ENCODE data around the gene GALR3. TPM values are rescaled to one million over a fixed set of nuclear protein-coding genes. Genes with fewer than 3 reads are reported as not detected.
A peak's percentile ranks its signal among the peaks of the same experiment; 100 is the strongest.

Gene GALR3
- total RNA-seq, 1 donor = under 0.01 TPM

GRCh38 chr22:37818409-37819104 is 4.6 kb upstream of the GALR3 start:
- DNase-seq (ENCODE audit: low read depth in 2 of 3, low spot score in 2 of 3) = peak in 2 of 3 donors; percentile 72 to 75

DNA sequence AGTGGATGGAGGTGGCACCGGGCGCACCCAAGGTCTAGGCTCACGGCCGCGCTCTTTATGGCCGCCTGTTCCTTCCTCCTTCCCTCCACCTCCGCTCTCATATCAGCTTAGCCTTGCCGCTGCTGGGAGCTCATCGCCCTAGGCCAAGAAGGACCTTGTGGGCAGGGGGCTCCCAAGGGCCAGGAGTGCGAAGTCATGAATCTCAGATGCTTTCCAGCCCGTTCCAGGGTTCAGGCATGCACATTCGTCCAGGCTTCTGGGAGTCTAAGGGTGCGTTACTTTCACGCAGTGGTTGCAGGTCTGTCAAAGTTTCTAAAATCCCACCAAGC is 4.1 kb upstream of the GALR3 start:
- no peak for DNase-seq (ENCODE audit: low read depth in 2 of 3, low spot score in 2 of 3)

- DNase-seq (ENCODE audit: low read depth in 2 of 3, low spot score in 2 of 3) = no peak
Observed at GRCh38 chr22:37820350-37820749, 2.8 kb upstream of the GALR3 start.

- no peak for DNase-seq (ENCODE audit: low read depth in 2 of 3, low spot score in 2 of 3)
Observed at GRCh38 chr22:37822079-37822833, 926 bp upstream of the GALR3 start.

GRCh38 chr22:37824674-37825641 is 1.8 kb downstream of the GALR3 start:
- DNase-seq (ENCODE audit: low read depth in 2 of 3, low spot score in 2 of 3) = peak in 2 of 3 donors; percentile 50 to 51

DNA sequence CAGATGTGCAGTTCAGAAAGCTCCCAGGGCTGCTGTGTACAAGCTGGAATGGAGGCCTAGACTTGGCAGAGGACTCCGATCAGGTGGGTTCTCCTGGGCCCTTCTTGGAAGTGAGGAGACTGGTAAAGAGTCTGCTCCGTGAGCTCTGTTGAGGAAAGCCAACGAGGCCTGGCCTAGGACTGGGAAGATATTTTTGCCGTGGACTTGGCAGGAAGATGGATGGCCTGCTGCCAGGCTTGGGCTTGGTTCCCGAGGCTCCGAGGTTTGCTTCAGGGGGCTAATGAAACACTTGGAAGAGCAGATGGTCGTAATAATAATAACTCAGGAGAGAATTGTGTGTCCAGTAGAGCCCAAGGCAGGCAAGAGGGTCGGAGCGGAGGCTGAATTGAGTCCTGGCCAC is 3.9 kb downstream of the GALR3 start:
- no peak for DNase-seq (ENCODE audit: low read depth in 2 of 3, low spot score in 2 of 3)

GRCh38 chr22:37830093-37830842 is 7.1 kb downstream of the GALR3 start:
- DNase-seq (ENCODE audit: low read depth in 2 of 3, low spot score in 2 of 3) = no peak

GRCh38 chr22:37831472-37831871 is 8.3 kb downstream of the GALR3 start:
- DNase-seq (ENCODE audit: low read depth in 2 of 3, low spot score in 2 of 3) = no peak

DNA sequence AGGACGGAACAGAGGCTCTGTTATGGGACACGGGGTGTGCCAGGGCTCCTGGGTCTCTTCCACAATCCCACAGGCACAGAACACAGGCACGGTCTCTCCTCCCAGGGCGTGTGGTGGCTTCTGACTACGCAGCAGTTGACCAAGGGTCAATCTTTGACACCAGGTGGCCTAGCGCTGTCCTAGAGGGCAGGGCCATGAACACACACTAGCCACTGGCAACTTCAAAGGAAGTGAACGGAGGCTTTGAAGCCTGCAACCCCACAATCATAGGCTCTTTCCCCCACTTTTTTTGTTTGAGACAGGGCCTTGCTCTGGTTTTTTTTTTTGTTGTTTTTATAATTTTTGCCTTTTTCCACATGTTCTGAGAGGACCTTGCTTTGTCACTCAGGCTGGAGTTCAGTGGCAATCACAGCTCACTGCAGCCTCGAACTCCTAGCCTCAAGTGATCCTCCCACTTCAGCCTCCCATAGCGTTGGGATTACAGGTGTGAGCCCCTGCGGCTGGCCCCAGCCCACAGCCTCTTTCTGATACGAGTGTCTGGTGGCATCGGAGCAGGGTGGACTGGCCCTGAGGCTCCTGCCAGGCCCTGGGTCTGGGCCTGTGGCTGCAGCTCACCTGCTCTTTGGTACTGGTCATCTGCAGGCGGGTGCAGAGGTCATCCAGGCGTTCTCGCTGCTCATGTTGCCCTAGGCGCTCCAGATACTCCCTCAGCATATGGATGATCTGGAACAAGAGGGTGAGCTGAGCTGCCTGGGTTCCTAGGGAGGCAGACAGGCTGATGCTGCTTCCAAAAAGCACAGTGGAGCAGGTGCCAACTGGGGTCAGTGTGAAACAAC is 9.1 kb downstream of the GALR3 start:
- no peak for DNase-seq (ENCODE audit: low read depth in 2 of 3, low spot score in 2 of 3)

DNA sequence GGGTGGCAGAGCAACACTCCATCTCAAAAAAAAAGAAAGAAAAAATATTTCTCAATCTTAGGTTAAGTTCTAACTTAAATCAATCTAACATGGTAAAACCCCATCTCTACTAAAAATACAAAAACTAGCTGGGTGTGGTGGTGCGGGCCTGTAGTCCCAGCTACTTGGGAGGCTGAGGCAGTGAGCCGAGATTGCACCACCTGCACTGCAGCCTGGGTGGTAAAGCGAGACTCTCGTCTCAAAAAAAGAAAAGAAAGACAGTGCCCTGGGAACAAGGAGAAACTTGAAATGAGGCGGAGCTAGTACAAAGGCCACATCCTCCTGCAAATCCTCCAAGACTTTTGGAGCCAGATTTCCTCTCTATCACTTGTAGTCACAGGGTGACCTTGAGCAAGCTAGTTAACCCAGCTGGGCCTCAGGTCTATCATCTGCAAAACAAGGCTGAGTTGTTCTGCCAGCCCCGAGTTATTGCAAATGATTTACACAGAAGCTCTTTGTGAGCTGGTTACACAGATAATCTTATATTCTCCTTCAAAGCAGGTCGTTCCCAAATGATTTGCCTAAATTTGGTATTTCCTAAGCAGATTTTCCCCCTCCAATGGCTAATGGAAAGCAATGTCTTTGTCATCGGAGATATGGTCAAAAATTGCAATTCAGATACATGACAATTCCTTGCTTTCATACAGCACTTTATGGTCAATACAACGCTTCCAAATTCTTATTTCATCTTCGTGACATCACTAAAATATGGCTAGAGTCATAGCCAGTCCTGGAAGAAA is 19.0 kb downstream of the GALR3 start:
- DNase-seq (ENCODE audit: low read depth in 2 of 3, low spot score in 2 of 3) = no peak

DNA sequence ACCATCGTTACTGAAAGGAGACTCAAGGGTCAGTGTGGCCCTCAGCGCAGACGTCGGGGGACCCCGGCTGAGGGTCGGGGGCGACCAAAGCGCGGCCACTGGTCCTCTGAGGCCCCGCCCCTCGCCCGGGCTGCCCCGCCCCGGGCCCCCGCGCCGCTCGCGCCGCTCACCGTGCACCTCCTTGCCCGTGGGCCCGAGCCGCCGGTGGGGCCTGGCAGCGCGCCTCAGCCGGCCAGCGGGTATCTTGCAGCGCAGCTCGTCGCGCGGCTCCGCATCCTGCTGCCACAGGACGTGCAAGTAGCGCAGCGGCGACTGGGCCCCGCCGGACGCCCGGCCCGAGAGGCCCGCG is 20.5 kb downstream of the GALR3 start:
- peak in 1 of 3 donors; percentile 62 for DNase-seq (ENCODE audit: low read depth in 2 of 3, low spot score in 2 of 3)

GRCh38 chr22:37844904-37845329 is 21.7 kb downstream of the GALR3 start:
- no peak for DNase-seq (ENCODE audit: low read depth in 2 of 3, low spot score in 2 of 3)

DNA sequence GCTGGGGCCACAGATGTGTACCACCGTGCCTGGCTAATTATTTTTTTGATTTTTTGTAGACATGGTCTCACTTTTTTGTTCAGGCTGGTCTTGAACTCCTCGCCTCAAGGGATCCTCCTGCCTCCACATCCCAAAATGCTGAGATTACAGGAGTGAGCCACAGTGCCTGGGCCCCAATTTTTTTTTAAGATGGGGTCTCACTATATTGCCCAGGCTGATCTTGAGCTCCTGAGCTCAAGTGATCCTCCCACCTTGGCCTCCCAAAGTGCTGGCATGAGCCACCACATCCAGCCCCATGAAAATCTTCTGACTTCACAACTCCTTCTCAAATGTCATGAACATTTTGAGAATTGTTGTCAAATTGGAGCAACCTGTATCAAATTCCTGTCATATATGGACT is 23.3 kb downstream of the GALR3 start:
- DNase-seq (ENCODE audit: low read depth in 2 of 3, low spot score in 2 of 3) = no peak

GRCh38 chr22:37848587-37849088 is 25.5 kb downstream of the GALR3 start:
- peak in 2 of 3 donors; percentile 34 to 60 for DNase-seq (ENCODE audit: low read depth in 2 of 3, low spot score in 2 of 3)

DNA sequence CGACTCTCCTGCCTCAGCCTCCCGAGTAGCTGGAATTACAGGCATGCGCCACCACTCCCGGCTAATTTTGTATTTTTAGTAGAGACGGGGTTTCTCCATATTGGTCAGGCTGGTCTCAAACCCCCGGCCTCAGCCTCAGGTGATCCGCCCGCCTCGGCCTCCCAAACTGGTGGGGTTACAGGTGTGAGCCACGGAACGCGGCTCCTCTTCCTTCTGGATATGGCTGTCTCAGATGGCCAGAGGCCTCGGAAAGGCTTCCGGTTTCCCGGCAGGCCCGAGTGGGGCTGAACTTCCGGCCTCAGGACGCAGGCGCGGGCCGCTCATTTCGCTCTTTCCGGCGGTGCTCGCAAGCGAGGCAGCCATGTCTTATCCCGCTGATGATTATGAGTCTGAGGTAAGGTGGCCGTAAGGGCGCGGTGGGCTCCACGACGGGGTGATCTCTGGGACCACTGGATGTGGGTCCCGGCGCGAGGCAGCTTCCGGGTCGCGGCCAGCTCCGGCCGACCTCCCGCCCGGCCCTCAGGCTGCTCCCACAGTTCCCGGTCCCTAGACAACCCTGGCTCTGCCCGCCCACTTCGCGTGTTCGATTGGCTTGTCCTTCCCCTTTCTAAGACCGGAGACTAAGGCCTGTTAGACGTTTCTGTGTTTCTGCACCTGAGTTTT is 26.0 kb downstream of the GALR3 start, which contains the start of gene EIF3L:
EIF3L (plus strand) TSS at position 331 of the 663 bp plus-strand sequence; CDS start at position 362, 31 bp downstream.
- DNase-seq (ENCODE audit: low read depth in 2 of 3, low spot score in 2 of 3) = peak; percentile 73 to 87 (median 85)

- DNase-seq (ENCODE audit: low read depth in 2 of 3, low spot score in 2 of 3) = no peak
Observed at GRCh38 chr22:37850801-37851200, 27.6 kb downstream of the GALR3 start.

- no peak for DNase-seq (ENCODE audit: low read depth in 2 of 3, low spot score in 2 of 3)
Observed at GRCh38 chr22:37852418-37852817, 29.2 kb downstream of the GALR3 start.

GRCh38 chr22:37854946-37855345 is 31.8 kb downstream of the GALR3 start:
- no peak for DNase-seq (ENCODE audit: low read depth in 2 of 3, low spot score in 2 of 3)

Measured in hematopoietic multipotent progenitor cell (in vitro differentiated cells).